Ovary (tissue), 3 donors: ENCODE data around the gene SLC12A9.

Experiments
- EP300 ChIP-seq: sonication (generic); formaldehyde crosslinking; IDR thresholded peaks from one replicate; pipeline ENCODE4 v1.6.1; 2017; ENCODE audit warnings: antibody characterized with exemption
- TF ChIP-seq, protein P1 (sequence below), 3 donors: fragments of 450-650 bp in 2 of 3; fragments of 200-600 bp in 1 of 3; IDR thresholded peaks; one replicate each; pipeline versions ENCODE4 v1.5.1 to v1.8.0; 2016 to 2022; ENCODE audit warnings: antibody characterized with exemption in 3 of 3, mild to moderate bottlenecking in 1 of 3
- donor health status: DM: no; HTN: no; CAD: no.

DNA sequence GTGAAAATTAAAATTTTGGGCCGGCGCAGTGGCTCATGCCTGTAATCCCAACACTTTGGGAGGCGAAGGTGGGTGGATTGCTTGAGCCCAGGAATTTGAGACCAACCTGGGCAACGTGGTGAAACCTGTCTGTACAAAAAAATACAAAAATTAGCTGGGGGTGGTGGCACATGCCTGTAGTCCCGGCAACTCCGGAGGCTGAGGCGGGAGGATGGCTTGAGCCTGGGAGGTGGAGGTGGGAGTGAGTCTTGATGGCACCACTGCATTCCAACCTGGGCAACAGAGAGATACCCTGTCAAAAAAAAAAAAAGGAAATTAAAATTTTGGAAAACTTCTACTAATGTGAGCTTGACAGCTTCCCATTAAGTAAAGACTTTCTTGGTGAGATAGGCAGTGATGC is 25.5 kb downstream of the SLC12A9 start:
- TF ChIP-seq, protein P1, sequence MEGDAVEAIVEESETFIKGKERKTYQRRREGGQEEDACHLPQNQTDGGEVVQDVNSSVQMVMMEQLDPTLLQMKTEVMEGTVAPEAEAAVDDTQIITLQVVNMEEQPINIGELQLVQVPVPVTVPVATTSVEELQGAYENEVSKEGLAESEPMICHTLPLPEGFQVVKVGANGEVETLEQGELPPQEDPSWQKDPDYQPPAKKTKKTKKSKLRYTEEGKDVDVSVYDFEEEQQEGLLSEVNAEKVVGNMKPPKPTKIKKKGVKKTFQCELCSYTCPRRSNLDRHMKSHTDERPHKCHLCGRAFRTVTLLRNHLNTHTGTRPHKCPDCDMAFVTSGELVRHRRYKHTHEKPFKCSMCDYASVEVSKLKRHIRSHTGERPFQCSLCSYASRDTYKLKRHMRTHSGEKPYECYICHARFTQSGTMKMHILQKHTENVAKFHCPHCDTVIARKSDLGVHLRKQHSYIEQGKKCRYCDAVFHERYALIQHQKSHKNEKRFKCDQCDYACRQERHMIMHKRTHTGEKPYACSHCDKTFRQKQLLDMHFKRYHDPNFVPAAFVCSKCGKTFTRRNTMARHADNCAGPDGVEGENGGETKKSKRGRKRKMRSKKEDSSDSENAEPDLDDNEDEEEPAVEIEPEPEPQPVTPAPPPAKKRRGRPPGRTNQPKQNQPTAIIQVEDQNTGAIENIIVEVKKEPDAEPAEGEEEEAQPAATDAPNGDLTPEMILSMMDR (IDR thresholded peaks at IDR 0.05): no peak
- TF ChIP-seq EP300: no peak
